Esophagus muscularis mucosa (tissue), 4 donors: ENCODE data around the gene INPP5B. TPM values are rescaled to one million over a fixed set of nuclear protein-coding genes. Genes with fewer than 3 reads are reported as not detected.

Experiments used
- DNase-seq: peaks from one replicate; pipeline ENCODE4 v3.0.0-alpha.2; 2017; ENCODE audit errors: extremely low spot score
- H3K27ac ChIP-seq, 4 donors: fragments of 200-600 bp; sonication (generic); replicated peaks in 1 of 4; 1 replicate in 3 of 4; 2 replicates in 1 of 4; pipeline ENCODE4 v1.5.1; 2016 to 2019; ENCODE audit warnings: mild to moderate bottlenecking in 1 of 4
- H3K27me3 ChIP-seq, 4 donors: fragments of 200-600 bp; sonication (generic); one replicate each; pipeline versions ENCODE4 v1.5.1 to v1.6.0; 2016 to 2019
- H3K36me3 ChIP-seq, 4 donors: fragments of 200-600 bp; sonication (generic); one replicate each; pipeline ENCODE4 v1.5.1; 2016 to 2019
- H3K4me1 ChIP-seq, 4 donors: fragments of 200-600 bp; sonication (generic); one replicate each; pipeline ENCODE4 v1.5.1; 2016 to 2019
- H3K4me3 ChIP-seq, 4 donors: fragments of 200-600 bp; sonication (generic); 1 replicate in 2 of 4; 2 replicates in 2 of 4; pipeline ENCODE4 v1.5.1; 2016 to 2019; ENCODE audit warnings: mild to moderate bottlenecking in 4 of 4, moderate library complexity in 1 of 4
- H3K9me3 ChIP-seq, 4 donors: fragments of 200-600 bp; sonication (generic); 1 replicate in 3 of 4; 2 replicates in 1 of 4; pipeline ENCODE4 v1.5.1; 2016 to 2019
- EP300 ChIP-seq: sonication (generic); formaldehyde crosslinking; IDR thresholded peaks from one replicate; pipeline ENCODE4 v1.6.1; 2017; ENCODE audit warnings: antibody characterized with exemption
- POLR2A ChIP-seq: fragments of 450-650 bp; IDR thresholded peaks from one replicate; pipeline ENCODE4 v1.6.1; 2017; ENCODE audit warnings: antibody characterized with exemption, moderate library complexity, mild to moderate bottlenecking, low read depth
- POLR2AphosphoS5 ChIP-seq, 2 donors: sonication (generic); formaldehyde crosslinking; IDR thresholded peaks; one replicate each; pipeline ENCODE4 v1.6.1; 2017; ENCODE audit warnings: antibody characterized with exemption in 2 of 2
- WGBS: methylation state at CpG from one replicate; pipeline ENCODE4 v1.1.5; 2018; 5-methylcytosine and 5-hydroxymethylcytosine counted together
- intact Hi-C: fragments of 100-400 bp; cut with DNase I; formaldehyde crosslinking; loops from one replicate; pipeline ENCODE4 v1.15.1; 2023
- total RNA-seq, 4 donors: library from RNA; depleted of rRNA; stranded (reverse); fragments of >200 nt; gene quantifications; one replicate each; pipeline versions ENCODE4 v1.1.0 to v1.2.1, GENCODE V29; 2016
- TF ChIP-seq, protein P1 (sequence below), 3 experiments: fragments of 200-600 bp in 2 of 3; fragments of 450-650 bp in 1 of 3; sonication (generic) in 2 of 3; IDR thresholded peaks; one replicate each; pipeline ENCODE4 v1.5.1; 2017 to 2019; ENCODE audit warnings: antibody characterized with exemption in 3 of 3, mild to moderate bottlenecking in 2 of 3, moderate library complexity in 1 of 3

INPP5B gene
- total RNA-seq, 4 donors from 2014 or later: 31.1 to 38.9 (median 36.8) TPM

- H3K36me3 ChIP-seq: peaks cover 89 to 98% (median 95%) of the 10 kb centered on the region in 4 donors
- intact Hi-C loops: no loop called here
- H3K9me3 ChIP-seq: no peaks in the 10 kb centered on the region
- TF ChIP-seq POLR2A: no peak
- TF ChIP-seq, protein P1, sequence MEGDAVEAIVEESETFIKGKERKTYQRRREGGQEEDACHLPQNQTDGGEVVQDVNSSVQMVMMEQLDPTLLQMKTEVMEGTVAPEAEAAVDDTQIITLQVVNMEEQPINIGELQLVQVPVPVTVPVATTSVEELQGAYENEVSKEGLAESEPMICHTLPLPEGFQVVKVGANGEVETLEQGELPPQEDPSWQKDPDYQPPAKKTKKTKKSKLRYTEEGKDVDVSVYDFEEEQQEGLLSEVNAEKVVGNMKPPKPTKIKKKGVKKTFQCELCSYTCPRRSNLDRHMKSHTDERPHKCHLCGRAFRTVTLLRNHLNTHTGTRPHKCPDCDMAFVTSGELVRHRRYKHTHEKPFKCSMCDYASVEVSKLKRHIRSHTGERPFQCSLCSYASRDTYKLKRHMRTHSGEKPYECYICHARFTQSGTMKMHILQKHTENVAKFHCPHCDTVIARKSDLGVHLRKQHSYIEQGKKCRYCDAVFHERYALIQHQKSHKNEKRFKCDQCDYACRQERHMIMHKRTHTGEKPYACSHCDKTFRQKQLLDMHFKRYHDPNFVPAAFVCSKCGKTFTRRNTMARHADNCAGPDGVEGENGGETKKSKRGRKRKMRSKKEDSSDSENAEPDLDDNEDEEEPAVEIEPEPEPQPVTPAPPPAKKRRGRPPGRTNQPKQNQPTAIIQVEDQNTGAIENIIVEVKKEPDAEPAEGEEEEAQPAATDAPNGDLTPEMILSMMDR (IDR thresholded peaks at IDR 0.05): no peak
- no peak for TF ChIP-seq EP300
- TF ChIP-seq POLR2AphosphoS5 (IDR thresholded peaks at IDR 0.05): no peak
- no peaks in the 10 kb centered on the region for H3K4me1 ChIP-seq
- 100% methylated on average over 1 of the region's 1 CpG for WGBS
- H3K27ac ChIP-seq: no peak overlapping the region
- H3K27me3 ChIP-seq: no peaks in the 10 kb centered on the region
- no peak for DNase-seq
- H3K4me3 ChIP-seq: no peak overlapping the region
Measured at GRCh38 chr1:37872692-37873091, 74.2 kb downstream of the INPP5B start.

DNA sequence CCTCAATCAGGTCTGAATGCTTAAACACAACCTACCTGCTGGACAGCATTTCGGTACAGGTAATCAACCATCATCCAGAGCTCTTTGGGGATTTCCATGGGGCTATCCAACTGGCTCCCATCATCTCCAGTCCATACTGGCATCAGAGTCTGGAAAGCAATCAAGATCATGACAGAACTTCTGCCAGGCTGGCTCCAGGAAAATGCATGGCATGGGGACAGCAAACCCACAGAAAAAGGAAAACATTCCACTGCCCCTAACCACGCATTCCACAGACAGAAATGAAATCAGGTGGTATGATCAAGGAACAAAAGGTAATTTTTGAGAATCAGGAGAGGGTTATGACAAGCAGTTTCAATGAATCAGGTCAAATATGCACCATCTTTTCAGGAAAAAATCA, 78.4 kb downstream of the INPP5B start:
- WGBS: 90% methylated on average over 2 of the region's 2 CpGs
- Histone ChIP-seq H3K36me3 (peaks cover 77 to 100% (median 97%) of the 10 kb centered on the region in 4 donors), H3K4me1 (no peaks in the 10 kb centered on the region), H3K9me3 (no peaks in the 10 kb centered on the region), H3K27ac (no peak overlapping the region), H3K4me3 (no peak overlapping the region), H3K27me3 (no peaks in the 10 kb centered on the region)
- intact Hi-C loops: loop anchor here (10.0 kb wide), 1 partner anchor 116 kb away; no protein-coding TSS in a partner anchor
- TF ChIP-seq POLR2AphosphoS5 (IDR thresholded peaks at IDR 0.05) (no peak), POLR2A (no peak)
- TF ChIP-seq, protein P1 (IDR thresholded peaks at IDR 0.05): no peak
- no peak for DNase-seq

DNA sequence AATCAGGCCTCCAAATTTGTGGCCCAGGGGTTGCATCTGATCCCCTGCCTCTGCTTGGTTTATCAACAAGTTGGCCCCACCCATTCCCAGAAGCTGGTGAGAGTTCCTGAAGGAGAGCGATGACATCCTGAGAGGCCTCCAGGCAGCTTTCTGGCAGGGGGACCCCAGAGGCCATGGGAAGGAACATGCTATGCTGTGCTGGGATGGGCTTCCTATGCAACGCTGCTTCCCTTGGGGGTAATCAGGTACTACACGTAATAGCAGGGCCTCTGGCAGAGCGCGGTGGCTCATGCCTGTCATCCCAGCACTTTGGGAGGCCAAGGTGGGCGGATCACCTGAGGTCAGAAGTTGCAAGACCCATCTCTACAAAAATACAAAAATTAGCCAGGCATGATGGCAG, 79.1 kb downstream of the INPP5B start:
- no peaks in the 10 kb centered on the region for H3K27me3 ChIP-seq
- no peaks in the 10 kb centered on the region for H3K4me1 ChIP-seq
- no peaks in the 10 kb centered on the region for H3K9me3 ChIP-seq
- DNase-seq: no peak
- no peak overlapping the region for H3K27ac ChIP-seq
- no peak for TF ChIP-seq POLR2A
- no peak for TF ChIP-seq EP300
- TF ChIP-seq, protein P1 (IDR thresholded peaks at IDR 0.05): no peak
- TF ChIP-seq POLR2AphosphoS5 (IDR thresholded peaks at IDR 0.05): no peak
- H3K4me3 ChIP-seq: no peak overlapping the region
- 100% methylated on average over 1 of the region's 6 CpGs for WGBS
- intact Hi-C loops: loop anchor here (10.0 kb wide), 1 partner anchor 117 kb away; no protein-coding TSS in a partner anchor
- H3K36me3 ChIP-seq: peaks cover 77 to 100% (median 97%) of the 10 kb centered on the region in 4 donors

DNA sequence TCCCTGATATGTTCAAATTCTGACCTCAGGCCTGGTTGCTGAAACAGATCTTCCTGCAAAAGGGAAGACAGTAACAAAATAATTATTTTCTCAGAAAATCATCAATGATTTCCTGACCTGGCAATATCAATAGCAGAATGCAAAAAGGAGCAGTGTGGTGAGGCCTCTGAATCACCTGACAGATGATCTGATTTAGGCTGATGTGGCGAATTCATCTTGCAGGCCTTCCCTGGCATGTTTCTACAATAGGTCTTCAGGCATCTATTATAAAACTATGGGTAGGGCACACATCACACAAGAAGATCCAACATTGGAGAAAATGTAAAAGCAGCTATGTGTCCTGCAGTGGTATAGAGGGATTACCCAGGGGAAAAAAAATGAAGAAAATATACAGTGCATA, 80.4 kb downstream of the INPP5B start:
- TF ChIP-seq, protein P1 (IDR thresholded peaks at IDR 0.05): no peak
- no peak for TF ChIP-seq POLR2AphosphoS5 (IDR thresholded peaks at IDR 0.05)
- intact Hi-C loops: loop anchor here (10.0 kb wide), 1 partner anchor 118 kb away; no protein-coding TSS in a partner anchor
- H3K9me3 ChIP-seq: no peaks in the 10 kb centered on the region
- H3K4me3 ChIP-seq: no peak overlapping the region
- no peak for DNase-seq
- peaks cover 74 to 100% (median 98%) of the 10 kb centered on the region in 4 donors for H3K36me3 ChIP-seq
- no peaks in the 10 kb centered on the region for H3K27me3 ChIP-seq
- no peaks in the 10 kb centered on the region for H3K4me1 ChIP-seq
- WGBS: 92% methylated on average over 1 of the region's 1 CpG
- no peak overlapping the region for H3K27ac ChIP-seq
